ENCODE data around the gene FKBP5.
"Not testable (repeated sequence)": the region's sequence is repeated elsewhere in the genome, so short reads cannot be mapped to it uniquely, and the experiment has no call there.

FKBP5 gene

DNA sequence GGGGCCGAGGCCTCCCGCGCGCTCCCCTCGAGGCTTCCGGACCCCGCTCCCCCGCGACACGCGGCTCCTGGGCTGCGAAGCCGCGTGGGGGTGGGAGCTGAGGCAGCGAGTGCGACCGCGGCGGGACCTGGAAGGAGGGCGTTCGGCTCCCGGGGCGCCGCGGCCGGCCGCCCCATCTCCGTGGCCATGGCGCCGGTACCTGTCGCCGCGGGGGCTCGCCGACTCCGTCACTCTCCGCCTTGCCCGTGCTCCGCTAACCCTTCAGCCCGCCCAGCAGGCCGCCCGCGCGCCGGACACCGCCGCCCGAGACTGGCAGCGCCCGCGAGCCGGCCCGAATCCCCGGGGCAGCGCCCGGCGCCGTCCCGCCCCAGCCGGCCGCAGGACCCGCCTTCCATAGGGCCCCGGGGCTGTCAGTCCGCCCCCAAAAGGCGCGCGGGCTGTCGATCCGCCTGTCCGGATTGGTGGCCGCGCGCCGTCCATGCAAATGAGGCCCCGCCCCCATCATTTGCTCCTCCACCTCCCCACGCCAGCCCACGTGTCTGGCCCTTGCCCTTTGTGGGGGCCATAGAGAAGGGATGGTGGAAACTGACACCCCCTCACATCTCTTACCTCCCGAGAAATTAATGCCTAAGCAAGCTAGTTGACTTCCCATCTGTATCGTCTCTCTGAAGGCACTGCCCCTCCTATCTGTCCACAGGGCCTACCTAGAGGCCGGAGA, at the start of gene FKBP5:
Gene FKBP5, minus strand, starts transcription at position 311 of the 718 bp plus-strand sequence. CDS start 46,091 bp downstream, outside the sequence.
- peak within 1 kb of the TSS; percentile 72 for H3K4me3 ChIP-seq (replicated peaks in 1 of 2; ENCODE audit: low read depth in 2 of 2, low read length in 2 of 2)
- TF ChIP-seq, protein P1, sequence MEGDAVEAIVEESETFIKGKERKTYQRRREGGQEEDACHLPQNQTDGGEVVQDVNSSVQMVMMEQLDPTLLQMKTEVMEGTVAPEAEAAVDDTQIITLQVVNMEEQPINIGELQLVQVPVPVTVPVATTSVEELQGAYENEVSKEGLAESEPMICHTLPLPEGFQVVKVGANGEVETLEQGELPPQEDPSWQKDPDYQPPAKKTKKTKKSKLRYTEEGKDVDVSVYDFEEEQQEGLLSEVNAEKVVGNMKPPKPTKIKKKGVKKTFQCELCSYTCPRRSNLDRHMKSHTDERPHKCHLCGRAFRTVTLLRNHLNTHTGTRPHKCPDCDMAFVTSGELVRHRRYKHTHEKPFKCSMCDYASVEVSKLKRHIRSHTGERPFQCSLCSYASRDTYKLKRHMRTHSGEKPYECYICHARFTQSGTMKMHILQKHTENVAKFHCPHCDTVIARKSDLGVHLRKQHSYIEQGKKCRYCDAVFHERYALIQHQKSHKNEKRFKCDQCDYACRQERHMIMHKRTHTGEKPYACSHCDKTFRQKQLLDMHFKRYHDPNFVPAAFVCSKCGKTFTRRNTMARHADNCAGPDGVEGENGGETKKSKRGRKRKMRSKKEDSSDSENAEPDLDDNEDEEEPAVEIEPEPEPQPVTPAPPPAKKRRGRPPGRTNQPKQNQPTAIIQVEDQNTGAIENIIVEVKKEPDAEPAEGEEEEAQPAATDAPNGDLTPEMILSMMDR (IDR thresholded peaks at IDR 0.05; ENCODE audit: low read depth, low read length): no peak

GRCh38 chr6:35737413-35738211, 48.9 kb upstream of the FKBP5 start:
- H3K4me3 ChIP-seq (replicated peaks in 1 of 2; ENCODE audit: low read depth in 2 of 2, low read length in 2 of 2): no peak overlapping the region
- TF ChIP-seq, protein P1 (IDR thresholded peaks at IDR 0.05; ENCODE audit: low read depth, low read length): peak; percentile 86
- DNase-seq (ENCODE audit: low read depth in 2 of 2): peak; percentile 91 to 94

More for the DNA sequence above, at the start of gene FKBP5:
- DNase-seq (ENCODE audit: low read depth in 2 of 2): peak; percentile 91 to 95

DNA sequence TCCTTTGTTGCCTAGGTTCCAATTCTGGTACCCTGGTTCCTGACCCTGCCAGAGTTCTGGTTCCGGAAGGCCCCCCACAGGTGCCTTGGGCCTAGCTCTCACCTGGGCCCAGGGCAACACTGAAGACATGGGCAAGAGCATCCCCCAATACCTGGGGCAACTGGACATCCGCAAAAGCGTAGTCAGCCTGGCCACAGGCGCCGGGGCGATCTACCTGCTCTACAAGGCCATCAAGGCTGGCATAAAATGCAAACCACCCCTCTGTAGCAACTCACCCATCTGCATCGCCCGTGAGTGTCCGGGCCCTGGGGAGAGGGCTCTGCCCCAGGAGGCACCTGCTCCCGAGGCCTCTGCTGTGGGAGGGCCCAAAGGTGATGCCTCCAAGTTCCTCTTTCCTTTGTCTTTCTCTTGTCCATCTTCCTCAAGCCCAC, 48.3 kb upstream of the FKBP5 start, which contains the start of gene ARMC12:
Gene ARMC12, plus strand, starts transcription at position 51 of the 431 bp plus-strand sequence. Its CDS starts 77 bp downstream, at position 128.
- TF ChIP-seq, protein P1 (IDR thresholded peaks at IDR 0.05; ENCODE audit: low read depth, low read length): no peak
- no peak within 1 kb of the TSS for H3K4me3 ChIP-seq (replicated peaks in 1 of 2; ENCODE audit: low read depth in 2 of 2, low read length in 2 of 2)
- DNase-seq (ENCODE audit: low read depth in 2 of 2): no peak

GRCh38 chr6:35736253-35736894, 47.7 kb upstream of the FKBP5 start:
- peak; percentile 74 to 75 for DNase-seq (ENCODE audit: low read depth in 2 of 2)
- H3K4me3 ChIP-seq (replicated peaks in 1 of 2; ENCODE audit: low read depth in 2 of 2, low read length in 2 of 2): no peak overlapping the region
- TF ChIP-seq, protein P1 (IDR thresholded peaks at IDR 0.05; ENCODE audit: low read depth, low read length): peak; percentile 94

GRCh38 chr6:35735452-35735851, 46.7 kb upstream of the FKBP5 start:
- DNase-seq (ENCODE audit: low read depth in 2 of 2): no peak
- TF ChIP-seq, protein P1 (IDR thresholded peaks at IDR 0.05; ENCODE audit: low read depth, low read length): no peak
- no peak overlapping the region for H3K4me3 ChIP-seq (replicated peaks in 1 of 2; ENCODE audit: low read depth in 2 of 2, low read length in 2 of 2)

DNA sequence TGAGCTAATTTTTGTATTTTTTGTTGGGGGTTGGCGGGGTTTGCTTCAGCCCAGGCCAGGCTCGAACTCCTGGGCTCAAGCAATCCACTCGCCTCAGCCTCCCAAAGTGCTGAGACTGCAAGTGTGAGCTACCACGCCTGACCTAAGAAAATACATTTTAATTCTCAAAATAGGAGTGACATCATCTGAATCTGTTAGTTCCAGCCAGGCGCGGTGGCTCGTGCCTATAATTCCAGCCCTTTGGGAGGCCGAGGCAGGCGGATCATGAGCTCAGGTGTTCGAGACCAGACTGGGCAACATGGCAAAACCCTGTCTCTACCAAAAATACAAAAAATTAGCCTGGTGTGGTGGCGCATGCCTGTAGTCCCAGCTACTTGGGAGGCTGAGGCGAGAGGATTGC, 45.6 kb upstream of the FKBP5 start:
- not testable (repeated sequence) for DNase-seq (ENCODE audit: low read depth in 2 of 2); H3K4me3 ChIP-seq (replicated peaks in 1 of 2; ENCODE audit: low read depth in 2 of 2, low read length in 2 of 2)
